HG03066 (cell line): Measurements from ENCODE around the gene ANO9.
"Not testable (repeated sequence)": the region's sequence is repeated elsewhere in the genome, so short reads cannot be mapped to it uniquely, and the experiment has no call there.

ENCODE experiments used
- ATAC-seq: cut with Tn5 transposase; IDR thresholded peaks from one replicate; pipeline ENCODE4 v1.9.1; 2021; ENCODE audit warnings: low read depth; ENCODE audit not compliant: unreplicated experiment

Gene ANO9

GRCh38 chr11:390175-390574, 51.6 kb downstream of the ANO9 start:
- no peak for ATAC-seq

- not testable (repeated sequence) for ATAC-seq
These were observed 52.4 kb downstream of the ANO9 start for GRCh38 chr11:389369-389768.

GRCh38 chr11:387193-387793, 54.5 kb downstream of the ANO9 start:
- no peak for ATAC-seq

- ATAC-seq: no peak
These were observed 55.3 kb downstream of the ANO9 start for GRCh38 chr11:386483-386882.

- ATAC-seq: no peak
These were observed 56.0 kb downstream of the ANO9 start for GRCh38 chr11:385594-386351.

GRCh38 chr11:384511-384910, 57.3 kb downstream of the ANO9 start:
- ATAC-seq: no peak

GRCh38 chr11:383431-383830, 58.4 kb downstream of the ANO9 start:
- ATAC-seq: no peak

- ATAC-seq: no peak
These were observed 59.7 kb downstream of the ANO9 start for GRCh38 chr11:382081-382629.

- no peak for ATAC-seq
These were observed 60.2 kb downstream of the ANO9 start for GRCh38 chr11:381501-382072.

GRCh38 chr11:380996-381395, 60.8 kb downstream of the ANO9 start:
- no peak for ATAC-seq

GRCh38 chr11:380491-380890, 61.3 kb downstream of the ANO9 start:
- no peak for ATAC-seq

GRCh38 chr11:380095-380480, 61.7 kb downstream of the ANO9 start:
- ATAC-seq: no peak

GRCh38 chr11:379205-380094, 62.4 kb downstream of the ANO9 start:
- ATAC-seq: no peak

- ATAC-seq: no peak
These were observed 63.8 kb downstream of the ANO9 start for GRCh38 chr11:377883-378500.

- no peak for ATAC-seq
These were observed 64.5 kb downstream of the ANO9 start for GRCh38 chr11:377174-377865.

GRCh38 chr11:376531-377173, 65.2 kb downstream of the ANO9 start:
- ATAC-seq: no peak

GRCh38 chr11:375065-376025, 66.5 kb downstream of the ANO9 start:
- ATAC-seq: no peak
